AG08396 (cell line): ENCODE results near the gene ZNF573.
A peak's percentile ranks its signal among the peaks of the same experiment; 100 is the strongest.

Source experiments
- DNase-seq: peaks from one replicate; pipeline ENCODE4 v3.0.0; 2012; ENCODE audit warnings: low spot score, mixed read lengths

The ZNF573 gene

DNA sequence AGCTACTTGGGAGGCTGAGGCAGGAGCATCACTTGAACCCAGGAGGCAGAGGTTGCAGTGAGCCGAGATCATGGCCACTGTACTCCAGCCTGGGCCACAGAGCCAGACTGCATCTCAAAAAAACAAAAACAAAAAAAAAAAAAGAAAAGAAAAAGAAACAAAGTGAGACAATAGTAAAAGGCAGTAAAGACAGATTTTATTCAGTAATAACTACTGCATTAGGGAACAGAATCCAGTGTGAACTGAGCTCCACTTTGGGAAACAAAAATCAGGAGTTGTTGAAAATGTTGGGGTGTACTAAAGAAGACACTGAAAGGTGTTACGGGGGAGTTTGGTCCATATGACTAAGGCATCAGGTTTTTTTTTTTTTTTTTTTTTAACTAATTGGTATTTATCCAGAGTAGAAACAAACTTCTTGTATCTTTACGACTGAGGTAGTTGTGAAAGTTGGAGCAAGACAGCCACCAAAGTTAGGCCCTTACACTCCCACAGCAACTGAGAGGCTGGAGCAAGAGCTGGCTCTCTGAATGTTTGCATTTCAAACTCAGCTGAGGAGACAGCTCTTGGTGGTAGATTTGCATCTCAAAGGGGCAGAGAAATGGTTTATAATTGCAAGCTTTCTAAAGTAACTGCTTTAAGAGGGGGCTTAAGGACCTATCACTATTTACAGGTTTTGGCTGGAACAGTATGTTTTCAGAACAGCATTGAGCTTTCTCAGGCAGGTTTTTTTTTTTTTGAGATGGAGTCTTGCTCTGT, 84.1 kb downstream of the ZNF573 start:
- DNase-seq = no peak

DNA sequence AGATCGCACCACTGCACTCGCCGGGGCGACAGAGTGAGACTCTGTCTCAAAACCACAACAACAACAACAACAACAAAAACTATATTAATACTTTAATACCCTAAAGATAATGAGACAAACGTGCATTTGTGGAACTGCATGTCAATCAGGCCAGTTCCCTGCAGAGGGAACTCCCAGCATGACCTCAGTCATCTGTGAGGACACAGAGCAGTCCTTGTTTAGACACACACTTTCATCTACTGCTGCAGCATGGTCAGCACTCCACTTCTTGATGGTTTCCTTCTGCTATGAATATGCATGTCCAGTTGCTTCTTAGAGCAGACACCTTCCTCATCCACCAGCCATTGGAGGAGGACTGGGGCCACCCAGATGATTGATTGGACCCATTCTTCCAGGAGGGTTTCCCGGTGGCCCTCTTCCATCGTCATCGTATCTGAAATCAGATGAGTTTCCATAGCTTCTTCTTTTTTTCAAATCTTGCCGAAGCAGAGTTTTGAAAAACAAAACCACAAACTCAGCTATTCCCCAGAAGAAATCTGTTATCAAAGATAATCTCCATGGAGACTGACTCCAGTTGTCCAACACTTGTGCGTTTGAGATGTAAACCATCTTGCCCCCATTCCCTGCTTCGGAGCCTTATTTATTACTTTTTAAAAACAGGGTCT, 86.3 kb downstream of the ZNF573 start:
- DNase-seq = no peak

DNA sequence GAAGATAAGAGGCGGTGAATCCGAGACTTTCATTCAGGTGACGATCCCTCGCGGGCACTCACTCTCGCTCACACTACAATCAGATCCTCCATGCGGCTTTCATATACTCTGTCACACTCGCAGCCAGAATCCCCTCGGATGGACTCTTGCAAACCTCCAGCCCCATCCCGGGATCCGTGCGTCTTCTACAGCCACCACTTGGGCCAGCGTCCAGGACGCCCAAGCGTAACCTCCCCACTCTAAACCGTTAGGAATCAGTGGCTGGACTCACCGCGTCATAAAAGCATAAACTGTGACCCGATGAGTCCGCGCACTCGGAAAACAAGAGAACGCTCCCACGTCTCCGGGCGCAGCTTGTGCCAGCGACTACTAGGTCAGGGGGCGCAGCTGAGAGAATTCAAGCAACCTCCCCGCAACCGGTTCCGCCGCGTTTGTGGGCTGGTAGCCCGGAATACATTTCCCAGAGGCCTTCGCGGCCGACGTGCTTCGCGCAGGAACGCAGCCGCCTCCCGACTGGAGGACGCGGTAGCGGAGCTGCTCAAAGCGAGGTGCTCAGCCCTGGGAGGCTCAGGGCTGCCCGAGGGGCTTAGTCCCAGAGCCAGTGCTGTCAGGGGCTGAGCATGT, 87.4 kb downstream of the ZNF573 start:
- peak; percentile 84 for DNase-seq
